ENCODE results near the gene HSD11B1L.
"Not testable (repeated sequence)": the region's sequence is repeated elsewhere in the genome, so short reads cannot be mapped to it uniquely, and the experiment has no call there.

HSD11B1L gene

DNA sequence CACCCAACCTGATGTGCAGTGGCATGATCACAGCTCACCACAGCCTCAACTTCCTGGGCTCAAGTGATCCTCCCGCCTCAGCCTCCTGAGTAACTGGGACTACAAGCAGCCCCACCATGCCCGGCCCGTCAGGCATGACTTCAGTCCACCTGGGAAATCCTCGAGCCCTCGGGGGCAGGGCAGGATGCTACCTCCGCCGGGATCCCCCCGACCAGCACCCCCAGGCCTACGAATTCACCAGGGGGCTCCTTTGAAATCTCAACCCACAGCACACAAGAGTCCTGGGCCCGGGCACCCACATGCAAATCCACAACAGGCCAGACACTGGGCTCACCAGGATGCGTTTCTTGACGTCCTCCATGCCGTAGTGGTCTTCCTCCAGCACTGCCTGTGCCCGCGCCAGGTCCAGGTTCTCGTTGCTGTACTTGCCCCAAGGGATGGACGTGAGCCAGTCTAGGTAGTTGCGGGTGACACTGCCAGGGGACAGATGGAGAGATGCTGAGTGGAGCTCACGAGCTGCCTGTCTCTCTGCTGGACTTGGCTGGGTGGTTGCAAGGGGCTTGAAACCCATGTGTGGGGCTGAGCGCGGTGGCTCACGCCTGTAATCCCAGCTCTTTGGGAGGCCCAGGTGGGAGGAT, 19.7 kb downstream of the HSD11B1L start:
- DNase-seq (ENCODE audit: low spot score), result no peak

- DNase-seq (ENCODE audit: low spot score), result not testable (repeated sequence)
Measured at GRCh38 chr19:5702053-5702410, 21.2 kb downstream of the HSD11B1L start.

GRCh38 chr19:5703819-5704818, 23.3 kb downstream of the HSD11B1L start:
- DNase-seq (ENCODE audit: low spot score), result no peak

GRCh38 chr19:5705552-5705951, 24.7 kb downstream of the HSD11B1L start:
- no peak for DNase-seq (ENCODE audit: low spot score)

DNA sequence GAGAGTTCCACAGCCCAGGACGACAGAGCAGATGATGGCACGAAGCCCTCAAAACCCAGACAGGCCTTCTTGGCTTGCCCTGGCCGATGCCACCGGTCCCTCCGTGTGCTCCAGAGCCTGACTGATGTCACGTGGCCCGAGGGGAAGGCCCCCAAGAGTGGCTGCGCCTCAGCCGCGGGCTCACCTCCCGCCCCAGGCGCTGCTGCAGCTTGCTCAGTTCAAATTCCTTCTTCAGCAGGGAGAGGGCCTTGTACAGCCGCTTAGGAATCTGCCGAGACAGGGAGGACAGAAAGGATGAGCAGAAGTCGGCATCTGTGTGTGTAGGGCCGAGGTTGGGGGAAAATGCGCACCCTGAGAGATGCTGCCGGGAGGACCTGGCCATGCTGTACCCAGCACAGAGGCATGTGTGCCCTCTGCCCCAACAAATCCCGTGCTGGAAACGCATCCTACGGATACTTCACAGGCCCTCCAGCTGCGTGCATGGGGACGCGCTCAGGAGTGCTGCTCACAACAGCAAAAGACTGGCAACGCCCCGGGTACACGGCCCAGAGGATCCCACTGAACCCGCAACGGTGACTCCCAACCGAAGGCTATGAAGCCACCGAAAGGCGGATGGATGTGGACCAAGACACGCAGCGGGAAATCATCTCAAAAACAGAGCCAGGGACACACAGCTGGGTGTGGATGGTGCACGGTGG, 26.2 kb downstream of the HSD11B1L start:
- no peak for DNase-seq (ENCODE audit: low spot score)

DNA sequence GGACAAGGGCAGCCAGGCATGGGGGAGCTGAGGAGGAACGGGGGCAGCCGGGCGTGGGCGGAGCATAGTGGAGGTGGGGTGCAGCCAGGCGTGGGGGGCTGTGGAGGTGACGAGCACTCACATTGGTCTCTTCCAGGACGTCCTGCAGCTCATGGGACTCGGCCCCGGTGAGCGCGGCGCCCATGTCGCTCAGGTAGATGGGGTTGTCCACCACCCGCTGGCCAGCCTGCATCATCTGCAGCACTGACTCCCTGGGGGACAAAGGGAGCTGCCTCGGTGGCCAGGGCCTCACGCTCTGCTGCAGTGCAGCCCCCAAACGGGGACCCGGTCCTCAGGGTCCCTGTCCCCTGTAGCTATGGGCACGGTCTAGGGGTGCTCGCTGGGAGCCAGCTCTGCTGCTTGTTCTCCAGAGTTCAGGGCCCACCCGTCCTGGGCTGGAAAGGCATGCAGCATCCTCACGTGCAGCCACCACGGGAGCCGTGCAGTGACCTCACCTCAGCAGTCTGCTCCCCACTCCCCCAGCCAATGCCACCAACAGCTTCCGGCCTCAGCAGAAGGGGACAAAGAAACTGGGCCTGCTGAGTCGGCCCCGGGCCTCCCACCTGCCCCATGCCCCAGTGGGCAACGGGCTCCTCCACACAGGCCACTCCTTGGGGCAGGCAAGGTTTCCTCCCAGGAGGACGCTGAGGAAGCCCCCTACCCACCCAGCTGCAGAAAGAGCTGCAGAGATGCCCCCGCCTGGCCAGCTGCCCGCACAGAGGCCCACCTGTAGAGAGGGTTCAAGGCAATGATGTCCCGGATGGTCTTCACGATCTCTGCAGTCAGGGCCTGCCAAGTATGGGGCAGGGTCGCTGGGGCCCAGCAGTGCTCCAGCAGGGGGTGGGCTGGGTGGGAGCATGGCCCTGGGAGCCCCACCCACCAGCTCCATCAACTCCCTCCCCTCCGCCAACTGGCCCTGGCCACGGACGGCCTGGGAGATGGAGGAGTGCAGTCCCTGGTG, 27.0 kb downstream of the HSD11B1L start:
- DNase-seq (ENCODE audit: low spot score), result no peak

GRCh38 chr19:5711025-5711424, 30.2 kb downstream of the HSD11B1L start:
- DNase-seq (ENCODE audit: low spot score), result no peak

DNA sequence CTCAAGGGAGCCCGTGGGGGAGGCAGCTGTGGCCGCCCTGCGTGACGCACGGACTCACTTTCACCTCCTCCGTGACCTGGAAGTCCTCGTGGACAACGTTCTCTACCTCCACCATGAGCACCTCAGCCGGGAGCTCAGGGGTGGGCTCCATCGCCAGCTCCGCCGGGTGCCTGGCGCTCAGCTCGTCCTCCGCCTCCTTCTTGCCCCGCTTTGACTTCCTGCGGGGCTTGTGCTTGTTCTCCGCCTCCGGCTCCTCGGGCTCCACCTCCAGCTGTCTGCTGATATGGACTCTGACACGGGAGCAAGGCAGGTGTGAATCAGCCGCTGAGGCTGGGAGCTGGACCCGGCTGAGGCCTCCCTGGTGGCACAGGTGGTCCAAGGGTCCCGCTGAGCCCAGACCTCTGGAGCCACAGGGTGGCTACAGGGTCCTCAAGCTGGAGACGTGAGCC, 30.9 kb downstream of the HSD11B1L start:
- DNase-seq (ENCODE audit: low spot score), result no peak

GRCh38 chr19:5713228-5713627, 32.4 kb downstream of the HSD11B1L start:
- DNase-seq (ENCODE audit: low spot score), result no peak

- no peak for DNase-seq (ENCODE audit: low spot score)
Measured at GRCh38 chr19:5714816-5715215, 34.0 kb downstream of the HSD11B1L start.

DNA sequence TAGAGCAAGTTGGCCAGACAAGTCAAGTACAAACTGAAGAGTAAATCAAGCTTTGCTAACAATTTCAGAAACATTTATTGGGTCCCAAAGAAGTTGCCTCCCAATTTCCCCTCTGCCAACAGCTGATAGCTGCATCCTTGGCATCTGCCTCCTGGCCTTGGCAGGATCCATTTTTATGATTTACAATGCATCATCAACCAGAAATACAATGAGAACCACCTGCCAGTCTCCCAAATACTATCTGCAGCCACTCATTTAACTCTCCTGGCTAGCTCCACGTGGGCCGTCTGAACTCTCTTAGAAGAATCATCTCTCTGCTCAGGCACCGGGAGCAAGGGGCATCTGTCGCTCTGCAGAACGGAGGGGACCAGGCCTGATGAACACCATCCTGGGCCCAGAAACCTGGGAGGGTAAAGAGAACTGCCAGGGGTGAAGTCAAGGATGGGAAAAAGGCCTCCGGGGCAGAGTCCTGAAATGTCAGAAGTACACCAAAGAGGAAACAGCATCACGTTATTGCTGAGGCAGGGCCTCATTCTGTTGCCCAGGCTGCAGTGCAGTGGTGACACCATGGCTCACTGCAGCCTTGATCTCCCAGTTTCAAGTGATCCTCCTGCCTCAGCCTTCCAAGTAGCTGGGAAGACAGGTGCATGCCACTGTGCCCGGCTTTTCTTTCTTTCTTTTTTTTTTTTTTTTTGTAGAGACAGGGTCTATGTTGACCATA, 36.5 kb downstream of the HSD11B1L start:
- DNase-seq (ENCODE audit: low spot score), result no peak

DNA sequence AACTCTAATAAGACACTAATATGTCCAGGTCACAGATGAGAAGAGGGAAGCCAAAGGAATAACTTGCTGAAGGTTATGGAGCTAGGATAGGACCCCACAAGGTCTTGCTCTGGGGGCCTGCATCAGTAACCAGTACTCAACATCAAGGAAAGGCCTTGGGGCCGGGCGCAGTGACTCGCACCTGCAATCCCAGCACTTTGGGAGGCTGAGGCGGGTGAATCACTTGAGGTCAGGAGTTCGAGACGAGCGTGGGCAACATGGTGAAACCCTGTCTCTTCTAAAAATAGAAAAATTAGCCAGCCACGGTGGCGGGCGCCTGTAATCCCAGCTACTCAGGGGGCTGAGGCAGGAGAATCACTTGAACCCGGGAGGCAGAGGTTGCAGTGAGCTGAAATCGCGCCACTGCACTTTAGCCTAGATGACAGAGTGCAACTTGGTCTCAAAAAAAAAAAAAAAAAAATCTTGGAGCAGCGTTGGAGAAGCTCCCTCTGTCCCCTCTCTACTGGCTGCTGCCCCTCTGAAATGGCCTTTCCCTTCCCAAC, 37.3 kb downstream of the HSD11B1L start:
- no peak for DNase-seq (ENCODE audit: low spot score)

DNA sequence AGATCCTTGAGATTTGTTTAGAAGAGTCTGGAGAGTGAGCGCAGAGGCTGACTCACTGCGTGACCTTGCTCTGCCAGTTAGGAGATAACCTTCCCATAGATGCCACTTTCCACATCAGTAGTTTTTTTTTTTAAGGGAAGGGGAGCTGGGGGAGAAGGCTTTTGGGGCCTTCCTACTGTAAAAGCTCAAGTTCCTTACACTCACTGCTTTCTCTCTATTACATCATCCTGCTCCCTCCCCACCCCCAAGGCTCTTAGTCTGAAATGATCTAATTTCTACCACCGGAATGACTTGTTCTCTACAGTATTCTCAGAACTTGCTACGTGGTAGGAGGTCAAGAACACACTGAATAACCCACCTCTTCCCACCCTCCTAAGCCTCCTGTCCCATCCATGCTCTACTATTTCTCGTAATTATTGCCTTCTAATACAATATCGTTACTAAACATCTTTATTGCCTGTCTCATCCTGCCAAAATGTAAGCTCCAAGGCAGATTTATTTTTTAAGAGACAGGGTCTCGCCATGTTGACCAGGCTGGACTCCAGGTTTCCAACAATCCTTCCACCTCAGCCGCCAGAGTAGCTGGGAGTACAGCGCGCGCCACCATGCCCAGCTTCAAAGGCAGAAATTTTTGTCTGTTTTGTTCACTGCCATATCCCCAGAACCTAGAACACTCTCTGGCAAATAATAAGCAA, 37.9 kb downstream of the HSD11B1L start:
- DNase-seq (ENCODE audit: low spot score), result peak; percentile 78

DNA sequence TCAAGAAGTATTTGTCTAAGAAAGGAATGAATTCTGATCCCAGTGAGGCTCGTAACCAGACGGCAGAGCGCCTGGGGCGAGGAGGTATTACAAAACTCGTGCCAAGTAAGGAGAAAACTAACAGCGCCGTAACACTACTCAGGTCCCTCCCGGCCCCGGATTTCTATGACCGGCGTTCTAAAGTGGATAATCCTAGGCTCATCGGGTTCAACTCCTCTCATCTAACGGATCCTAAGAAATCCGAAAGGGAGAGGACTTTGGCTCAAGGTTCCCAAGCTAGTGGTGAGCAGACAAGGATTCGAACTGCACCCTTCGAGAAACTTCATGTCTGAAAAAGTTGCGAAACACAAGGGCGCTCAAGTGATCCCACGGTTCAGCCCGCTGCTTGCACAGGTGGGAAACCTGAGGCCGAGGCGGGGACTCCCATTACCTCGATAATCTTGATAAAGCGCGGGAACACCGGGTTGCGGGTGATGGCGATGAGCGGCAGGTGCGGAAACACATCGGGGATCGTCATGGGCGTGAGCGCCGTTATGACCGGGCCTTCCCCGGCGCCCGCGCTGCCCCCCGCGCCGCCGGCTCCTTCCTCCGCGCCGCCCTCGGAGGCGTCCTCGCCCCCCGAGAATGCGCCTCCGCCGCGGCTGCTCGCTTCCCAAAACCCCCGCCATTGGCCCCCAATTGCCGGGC, 38.6 kb downstream of the HSD11B1L start:
- no peak for DNase-seq (ENCODE audit: low spot score)

DNA sequence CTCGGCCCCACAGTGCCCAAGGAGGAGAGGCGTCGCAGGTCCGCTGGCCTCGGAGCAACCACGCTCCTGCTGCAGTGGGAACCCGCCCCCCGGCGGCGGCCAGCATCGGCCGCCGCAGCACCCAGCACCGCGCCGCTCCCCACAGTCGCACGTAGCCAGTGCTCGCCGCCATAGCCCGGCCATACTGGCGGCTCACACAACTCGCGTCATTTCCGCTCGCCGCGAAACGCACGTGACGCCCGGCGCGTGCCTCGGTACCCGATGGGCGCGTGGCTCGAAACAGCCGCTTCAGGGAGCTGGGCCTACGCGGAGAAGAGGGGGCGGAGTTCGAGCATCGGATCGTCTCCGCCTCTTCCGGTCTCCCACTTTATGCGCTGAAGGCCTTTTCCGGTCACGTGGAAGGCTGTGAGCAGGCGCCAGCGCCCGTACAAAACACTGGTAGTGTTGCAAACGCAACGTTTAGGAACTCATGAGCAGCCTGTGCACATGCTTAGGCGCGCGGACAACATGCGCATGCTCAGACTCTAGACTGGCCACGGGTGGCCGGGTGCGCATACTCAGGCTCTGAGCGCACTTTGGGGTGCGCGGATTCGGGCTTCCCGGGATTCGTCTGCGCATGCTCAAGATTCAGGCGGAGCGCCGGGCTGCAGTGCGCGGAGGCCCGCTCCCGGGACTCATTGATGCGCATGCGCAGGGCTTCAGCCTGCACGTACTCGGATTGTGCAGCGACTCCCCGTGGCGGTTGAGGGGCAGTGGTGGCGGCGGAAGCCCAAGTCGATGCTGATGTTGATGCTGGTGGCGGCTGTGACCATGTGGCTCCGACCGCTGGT, 39.3 kb downstream of the HSD11B1L start, which contains the start of the genes CATSPERD and LONP1:
TSS of gene CATSPERD (plus strand) at position 677 of the 830 bp plus-strand sequence. CDS start at position 778, 101 bp downstream.
TSS of gene LONP1 (minus strand) at position 186 of the 830 bp plus-strand sequence. CDS start at position 172, 14 bp downstream.
- peak; percentile 97 for DNase-seq (ENCODE audit: low spot score)

GRCh38 chr19:5727453-5728050, 46.7 kb downstream of the HSD11B1L start:
- DNase-seq (ENCODE audit: low spot score), result no peak

DNA sequence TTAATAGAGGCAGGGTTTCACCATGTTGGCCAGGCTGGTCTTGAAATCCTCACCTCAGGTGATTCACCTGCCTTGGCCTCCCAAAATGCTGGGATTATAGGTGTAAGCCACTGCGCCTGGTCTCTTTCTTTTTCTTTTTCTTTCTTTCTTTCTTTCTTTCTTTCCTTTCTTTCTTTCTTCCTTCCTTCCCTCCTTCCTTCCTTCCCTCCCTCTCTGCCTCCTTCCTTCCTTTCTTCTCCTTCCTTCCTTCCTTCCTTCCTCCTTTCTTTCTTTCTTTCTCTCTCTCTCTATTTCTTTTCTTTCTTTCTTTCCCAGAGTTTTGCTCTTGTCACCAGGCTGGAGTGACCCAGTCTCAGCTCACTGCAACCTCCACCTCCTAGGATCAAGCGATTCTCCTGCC, 52.3 kb downstream of the HSD11B1L start:
- DNase-seq (ENCODE audit: low spot score), result not testable (repeated sequence)
